ENCODE measurements around the gene PIGT.

PIGT gene

DNA sequence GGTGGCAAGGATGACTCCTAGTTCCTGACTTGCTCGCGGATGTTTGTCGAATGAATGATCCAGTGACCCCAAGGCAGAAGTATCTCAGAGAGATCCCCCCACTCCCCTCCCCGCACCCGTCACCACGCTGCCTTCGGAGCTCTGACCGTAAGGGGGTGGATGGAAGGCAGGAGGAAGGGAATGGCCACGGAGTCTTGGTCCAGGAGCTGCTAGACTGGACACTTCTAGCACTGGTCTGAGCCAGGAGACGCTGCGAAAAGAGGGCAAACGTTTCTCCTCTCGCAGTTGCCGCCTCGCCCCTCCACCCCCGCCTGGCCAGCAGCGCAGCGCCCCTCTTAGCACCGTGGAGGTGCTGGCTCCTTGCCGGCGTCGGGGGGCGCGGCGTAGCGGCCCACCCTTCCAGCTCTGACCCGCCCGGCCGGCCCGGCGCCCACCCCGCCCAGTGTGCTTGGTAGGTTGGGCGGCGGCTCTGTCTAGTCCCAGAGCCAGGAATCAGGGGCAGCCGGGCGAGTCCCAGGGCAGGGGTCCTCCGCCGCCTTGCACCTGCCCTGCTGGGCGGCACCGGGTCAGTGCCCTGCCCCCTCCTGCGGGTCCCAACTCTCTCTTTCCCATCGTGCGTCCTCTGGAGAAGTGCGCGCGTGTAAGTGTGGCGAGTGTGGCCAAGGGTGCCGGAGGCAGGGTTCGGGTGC, 10.2 kb upstream of the PIGT start:
- Histone ChIP-seq H3K9ac (ENCODE audit: low read depth, low read length) (peak overlapping the region; percentile 90), H3K4me1 (ENCODE audit: control insufficient read depth, insufficient read depth, low read length) (no peaks in the 10 kb centered on the region)

DNA sequence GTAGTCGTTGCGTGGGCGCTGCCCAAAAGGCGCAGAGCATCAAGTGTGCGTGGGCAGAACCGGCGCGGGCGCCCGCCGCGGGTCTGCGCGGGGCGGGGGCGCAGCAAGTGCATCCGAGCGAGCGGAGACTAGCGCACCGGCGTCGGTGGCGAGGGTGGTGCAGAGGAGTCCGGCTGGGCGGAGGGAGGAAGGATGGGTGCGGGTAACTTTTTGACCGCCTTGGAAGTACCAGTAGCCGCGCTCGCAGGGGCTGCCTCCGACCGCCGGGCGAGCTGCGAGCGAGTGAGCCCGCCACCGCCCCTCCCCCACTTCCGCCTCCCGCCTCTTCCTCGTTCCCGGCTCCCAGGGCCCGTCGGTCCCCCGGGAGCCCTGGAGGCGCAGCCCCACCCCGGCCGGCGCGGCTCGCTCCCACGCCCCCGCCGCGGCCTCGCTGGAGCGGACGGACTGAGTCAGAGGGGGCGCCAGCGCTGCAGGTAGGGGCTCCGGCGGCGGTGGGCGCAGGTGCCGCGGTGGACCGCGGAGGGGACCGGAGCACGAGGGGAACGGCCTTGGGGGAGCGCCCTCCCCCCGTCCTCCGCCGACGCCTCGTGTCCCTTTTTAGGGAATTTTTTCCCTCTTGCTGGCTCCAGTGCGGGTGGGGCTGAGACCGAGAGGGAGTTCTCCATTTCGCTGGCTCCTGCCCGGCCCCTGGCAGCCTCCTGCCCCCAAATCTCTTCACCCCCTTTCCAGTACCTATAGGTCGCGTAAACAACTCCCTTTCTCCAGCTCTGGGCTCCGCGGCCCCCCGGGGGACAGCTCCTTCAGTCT, 9.5 kb upstream of the PIGT start:
- peaks cover 4% of the 10 kb centered on the region for H3K9me3 ChIP-seq (ENCODE audit: control insufficient read depth, insufficient read depth, low read length)
- H3K4me1 ChIP-seq (ENCODE audit: control insufficient read depth, insufficient read depth, low read length) = no peaks in the 10 kb centered on the region
- H3K27me3 ChIP-seq (ENCODE audit: control insufficient read depth, insufficient read depth, low read length) = peaks cover 24% of the 10 kb centered on the region

More for the DNA sequence above, 10.2 kb upstream of the PIGT start:
- Histone ChIP-seq H3K4me3 (ENCODE audit: low read depth, low read length) (peak overlapping the region; percentile 83), H3K27me3 (ENCODE audit: control insufficient read depth, insufficient read depth, low read length) (peaks cover 24% of the 10 kb centered on the region), H3K9me3 (ENCODE audit: control insufficient read depth, insufficient read depth, low read length) (peaks cover 4% of the 10 kb centered on the region), H3K36me3 (ENCODE audit: control insufficient read depth, insufficient read depth, low read length) (peaks cover 3% of the 10 kb centered on the region)

DNA sequence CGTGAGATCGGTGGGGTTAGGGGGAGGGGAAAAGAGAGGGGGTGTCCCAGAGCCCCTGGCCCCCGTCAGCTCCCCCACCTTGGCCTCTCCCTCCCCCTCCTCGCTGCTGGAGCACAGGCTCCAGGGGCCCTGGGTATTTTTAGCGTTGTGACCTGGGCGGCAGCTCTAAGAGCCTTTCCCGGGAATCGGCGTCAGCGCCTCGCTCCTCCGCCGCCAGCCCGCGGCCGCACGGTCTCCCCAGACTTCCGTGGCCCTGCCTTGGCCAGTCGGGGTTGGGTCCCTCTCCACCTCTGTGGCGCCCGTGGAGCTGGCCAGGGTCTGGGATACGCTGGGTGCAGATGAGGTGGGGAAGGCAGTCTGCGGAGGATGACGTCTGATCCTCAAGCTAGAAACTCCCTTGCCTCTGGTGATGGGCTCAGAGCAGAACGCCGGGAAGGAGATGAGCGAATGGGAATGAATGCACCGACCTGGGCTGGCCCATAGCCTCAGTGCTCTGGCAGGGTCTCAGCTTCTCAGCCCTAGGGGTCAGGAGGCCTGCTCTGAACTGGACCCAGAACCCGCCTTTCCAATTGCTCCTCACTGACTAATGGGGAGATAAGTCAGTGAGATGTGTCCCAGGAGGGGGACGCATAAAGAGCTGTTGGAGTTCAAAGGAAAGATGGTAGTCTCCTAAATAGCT, 8.7 kb upstream of the PIGT start:
- peaks cover 3% of the 10 kb centered on the region for H3K36me3 ChIP-seq (ENCODE audit: control insufficient read depth, insufficient read depth, low read length)
- peak overlapping the region; percentile 90 for H3K9ac ChIP-seq (ENCODE audit: low read depth, low read length)
- H3K9me3 ChIP-seq (ENCODE audit: control insufficient read depth, insufficient read depth, low read length) = no peaks in the 10 kb centered on the region
- peak overlapping the region; percentile 83 for H3K4me3 ChIP-seq (ENCODE audit: low read depth, low read length)
- H3K27me3 ChIP-seq (ENCODE audit: control insufficient read depth, insufficient read depth, low read length) = peaks cover 24% of the 10 kb centered on the region
- H3K4me1 ChIP-seq (ENCODE audit: control insufficient read depth, insufficient read depth, low read length) = no peaks in the 10 kb centered on the region

More for the DNA sequence above, 9.5 kb upstream of the PIGT start:
- Histone ChIP-seq H3K36me3 (ENCODE audit: control insufficient read depth, insufficient read depth, low read length) (peaks cover 3% of the 10 kb centered on the region), H3K9ac (ENCODE audit: low read depth, low read length) (peak overlapping the region; percentile 90), H3K4me3 (ENCODE audit: low read depth, low read length) (peak overlapping the region; percentile 83)

DNA sequence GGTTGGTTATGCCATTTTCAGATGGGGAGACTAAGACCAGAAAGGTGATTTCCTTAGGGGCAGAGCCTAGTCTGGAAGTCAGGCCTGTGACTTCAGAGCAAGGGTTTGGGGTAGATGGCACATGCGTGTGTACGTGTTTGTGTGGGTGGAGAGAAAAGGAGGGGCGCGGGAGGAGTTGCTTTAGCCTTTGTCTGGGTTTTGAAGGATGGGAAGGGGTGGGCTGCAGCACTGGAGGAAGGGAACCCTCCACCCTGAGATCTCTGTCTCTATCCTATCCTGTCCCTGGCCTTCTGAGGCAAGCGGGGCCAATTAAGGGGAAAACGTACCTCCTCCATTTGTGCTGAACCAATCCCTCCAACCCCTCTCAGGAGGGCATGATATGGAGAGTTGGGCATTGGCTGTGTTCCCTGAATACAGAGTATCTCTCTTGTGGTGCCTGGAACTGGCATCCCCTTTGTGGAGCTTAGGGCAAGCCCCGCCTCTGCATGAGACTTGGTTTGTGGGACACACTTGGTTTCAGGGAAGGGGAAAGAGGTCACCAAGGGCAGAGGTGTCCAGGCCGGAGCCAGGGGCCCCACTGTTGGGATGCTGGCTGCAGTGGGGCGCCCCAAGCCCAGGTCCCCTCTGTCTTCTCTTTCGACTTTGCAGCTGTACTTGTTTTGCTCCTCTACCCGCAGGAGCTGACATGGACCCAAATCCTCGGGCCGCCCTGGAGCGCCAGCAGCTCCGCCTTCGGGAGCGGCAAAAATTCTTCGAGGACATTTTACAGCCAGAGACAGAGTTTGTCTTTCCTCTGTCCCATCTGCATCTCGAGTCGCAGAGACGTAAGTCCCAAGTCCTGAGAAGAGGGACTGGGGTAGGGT, 7.9 kb upstream of the PIGT start, which contains the start of gene DBNDD2:
TSS of gene DBNDD2 (plus strand) at position 507 of the 863 bp plus-strand sequence. CDS start at position 686, 179 bp downstream.
- Histone ChIP-seq H3K4me1 (ENCODE audit: control insufficient read depth, insufficient read depth, low read length) (no peaks in the 10 kb centered on the region), H3K36me3 (ENCODE audit: control insufficient read depth, insufficient read depth, low read length) (peaks cover 3% of the 10 kb centered on the region), H3K9me3 (ENCODE audit: control insufficient read depth, insufficient read depth, low read length) (no peaks in the 10 kb centered on the region), H3K4me3 (ENCODE audit: low read depth, low read length) (peak within 1 kb of the TSS; percentile 83), H3K27me3 (ENCODE audit: control insufficient read depth, insufficient read depth, low read length) (peaks cover 23% of the 10 kb centered on the region), H3K9ac (ENCODE audit: low read depth, low read length) (peak within 1 kb of the TSS; percentile 90)

DNA sequence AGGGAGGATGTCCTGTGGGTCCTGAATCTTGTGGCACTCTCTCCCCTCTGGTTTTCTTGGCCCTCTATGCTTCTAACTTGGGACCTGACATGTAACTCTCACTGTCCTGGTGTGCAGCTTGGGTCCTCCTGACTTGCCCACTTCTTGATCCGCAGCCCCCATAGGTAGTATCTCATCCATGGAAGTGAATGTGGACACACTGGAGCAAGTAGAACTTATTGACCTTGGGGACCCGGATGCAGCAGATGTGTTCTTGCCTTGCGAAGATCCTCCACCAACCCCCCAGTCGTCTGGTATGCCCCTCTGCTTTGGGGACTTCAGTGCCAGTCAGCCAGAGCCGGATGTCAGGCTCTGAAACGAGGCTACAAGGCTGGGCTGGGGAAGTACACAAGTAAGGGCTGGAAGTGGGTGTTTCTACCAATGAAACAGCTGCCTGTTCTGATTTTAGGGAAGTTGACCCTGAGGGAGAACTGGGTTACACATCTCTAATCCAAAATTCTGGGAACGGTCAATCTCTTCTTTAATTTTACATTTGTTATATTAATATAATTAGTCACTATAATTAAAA, 7.2 kb upstream of the PIGT start:
- Histone ChIP-seq H3K4me1 (ENCODE audit: control insufficient read depth, insufficient read depth, low read length) (no peaks in the 10 kb centered on the region), H3K9me3 (ENCODE audit: control insufficient read depth, insufficient read depth, low read length) (no peaks in the 10 kb centered on the region), H3K27me3 (ENCODE audit: control insufficient read depth, insufficient read depth, low read length) (peaks cover 21% of the 10 kb centered on the region), H3K4me3 (ENCODE audit: low read depth, low read length) (no peak overlapping the region), H3K9ac (ENCODE audit: low read depth, low read length) (no peak overlapping the region), H3K36me3 (ENCODE audit: control insufficient read depth, insufficient read depth, low read length) (peaks cover 3% of the 10 kb centered on the region)

DNA sequence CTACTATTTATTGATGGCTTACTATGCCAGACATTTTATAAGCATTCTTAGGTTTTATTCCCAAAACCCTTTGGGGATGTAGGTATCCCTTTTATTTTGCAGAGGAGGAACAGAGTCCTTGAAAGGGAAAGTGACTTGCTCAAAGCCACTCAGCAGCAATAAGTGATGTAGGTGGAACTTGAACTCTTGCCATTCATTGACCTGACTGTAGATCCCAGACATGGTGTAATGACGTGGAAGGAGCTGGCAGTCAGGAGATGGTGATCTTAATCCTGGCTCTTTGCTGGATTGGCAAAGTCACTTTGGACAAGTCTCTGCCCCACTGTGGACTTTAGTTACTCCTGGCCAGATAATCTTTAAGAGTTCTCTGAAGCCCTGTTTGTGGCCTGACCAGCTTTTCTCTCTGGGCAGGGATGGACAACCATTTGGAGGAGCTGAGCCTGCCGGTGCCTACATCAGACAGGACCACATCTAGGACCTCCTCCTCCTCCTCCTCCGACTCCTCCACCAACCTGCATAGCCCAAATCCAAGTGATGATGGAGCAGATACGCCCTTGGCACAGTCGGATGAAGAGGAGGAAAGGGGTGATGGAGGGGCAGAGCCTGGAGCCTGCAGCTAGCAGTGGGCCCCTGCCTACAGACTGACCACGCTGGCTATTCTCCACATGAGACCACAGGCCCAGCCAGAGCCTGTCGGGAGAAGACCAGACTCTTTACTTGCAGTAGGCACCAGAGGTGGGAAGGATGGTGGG, 6.2 kb upstream of the PIGT start:
- H3K9ac ChIP-seq (ENCODE audit: low read depth, low read length) = no peak overlapping the region
- H3K9me3 ChIP-seq (ENCODE audit: control insufficient read depth, insufficient read depth, low read length) = no peaks in the 10 kb centered on the region
- H3K4me1 ChIP-seq (ENCODE audit: control insufficient read depth, insufficient read depth, low read length) = no peaks in the 10 kb centered on the region
- no peak overlapping the region for H3K4me3 ChIP-seq (ENCODE audit: low read depth, low read length)
- H3K36me3 ChIP-seq (ENCODE audit: control insufficient read depth, insufficient read depth, low read length) = peaks cover 3% of the 10 kb centered on the region
- peaks cover 11% of the 10 kb centered on the region for H3K27me3 ChIP-seq (ENCODE audit: control insufficient read depth, insufficient read depth, low read length)

DNA sequence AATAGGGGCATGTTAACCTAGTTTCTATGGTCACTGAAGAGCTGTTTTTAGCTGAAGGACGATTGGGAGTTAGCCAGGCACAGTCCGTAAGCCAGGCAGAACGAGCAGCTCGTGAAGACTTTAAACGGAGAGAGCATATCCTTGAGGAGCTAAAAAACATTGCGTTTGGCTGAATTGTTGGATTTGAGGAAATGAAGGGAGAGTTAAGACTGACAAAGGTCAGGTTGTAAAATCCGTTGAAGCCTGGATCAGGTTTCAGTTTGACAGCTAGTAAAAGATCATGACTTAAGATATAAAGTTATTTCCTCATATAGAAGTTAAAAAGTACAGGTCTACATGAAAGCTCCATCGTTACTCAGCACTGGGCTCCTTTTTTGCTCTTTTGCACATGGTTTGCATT, 5.1 kb upstream of the PIGT start:
- no peak overlapping the region for H3K4me3 ChIP-seq (ENCODE audit: low read depth, low read length)
- H3K9ac ChIP-seq (ENCODE audit: low read depth, low read length) = no peak overlapping the region
- peaks cover 3% of the 10 kb centered on the region for H3K36me3 ChIP-seq (ENCODE audit: control insufficient read depth, insufficient read depth, low read length)
- H3K27me3 ChIP-seq (ENCODE audit: control insufficient read depth, insufficient read depth, low read length) = peaks cover 4% of the 10 kb centered on the region
- no peaks in the 10 kb centered on the region for H3K9me3 ChIP-seq (ENCODE audit: control insufficient read depth, insufficient read depth, low read length)
- H3K4me1 ChIP-seq (ENCODE audit: control insufficient read depth, insufficient read depth, low read length) = peaks cover 4% of the 10 kb centered on the region

DNA sequence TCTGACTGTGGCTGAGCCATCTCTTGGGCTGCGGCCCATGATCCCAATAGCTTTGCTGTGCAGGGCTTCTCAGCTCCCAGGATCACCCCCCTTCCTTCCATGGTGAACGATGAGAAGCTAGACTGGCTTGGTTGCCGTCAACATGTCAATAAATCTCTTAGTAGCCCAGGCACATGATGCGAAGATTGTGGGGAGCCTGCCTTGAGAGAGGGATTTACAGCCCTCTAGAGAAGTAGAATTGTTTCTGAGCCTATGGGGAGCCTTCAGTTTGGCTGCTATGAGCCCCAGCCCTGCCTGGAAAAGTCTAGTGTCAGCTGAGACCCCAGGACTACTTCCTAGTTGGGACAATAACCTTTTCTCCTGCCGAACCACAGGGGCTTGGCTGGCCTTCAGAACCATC, 3.3 kb upstream of the PIGT start:
- Histone ChIP-seq H3K4me1 (ENCODE audit: control insufficient read depth, insufficient read depth, low read length) (peaks cover 6% of the 10 kb centered on the region), H3K9me3 (ENCODE audit: control insufficient read depth, insufficient read depth, low read length) (no peaks in the 10 kb centered on the region), H3K36me3 (ENCODE audit: control insufficient read depth, insufficient read depth, low read length) (peaks cover 3% of the 10 kb centered on the region), H3K9ac (ENCODE audit: low read depth, low read length) (no peak overlapping the region), H3K27me3 (ENCODE audit: control insufficient read depth, insufficient read depth, low read length) (no peaks in the 10 kb centered on the region), H3K4me3 (ENCODE audit: low read depth, low read length) (no peak overlapping the region)

DNA sequence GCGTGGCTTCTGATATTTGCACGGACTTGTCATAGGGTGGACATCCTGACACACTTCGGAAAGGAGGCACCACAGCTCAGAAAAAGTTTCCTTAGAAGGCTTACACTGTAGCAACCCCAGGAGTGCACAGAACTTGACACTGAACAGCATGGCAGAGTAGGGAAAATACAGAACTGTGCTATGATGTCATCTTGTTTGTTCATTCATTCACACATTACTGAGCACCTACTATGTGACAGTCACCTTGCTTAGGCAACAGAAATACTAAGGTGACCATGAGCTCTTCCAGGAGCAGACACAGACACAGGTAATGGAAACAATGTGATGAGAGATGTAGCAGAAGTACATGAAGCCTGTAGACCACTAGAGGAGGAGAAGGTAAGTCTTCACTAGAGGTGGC, 2.5 kb upstream of the PIGT start:
- no peak overlapping the region for H3K9ac ChIP-seq (ENCODE audit: low read depth, low read length)
- H3K4me1 ChIP-seq (ENCODE audit: control insufficient read depth, insufficient read depth, low read length) = peaks cover 6% of the 10 kb centered on the region
- no peaks in the 10 kb centered on the region for H3K9me3 ChIP-seq (ENCODE audit: control insufficient read depth, insufficient read depth, low read length)
- no peak overlapping the region for H3K4me3 ChIP-seq (ENCODE audit: low read depth, low read length)
- no peaks in the 10 kb centered on the region for H3K27me3 ChIP-seq (ENCODE audit: control insufficient read depth, insufficient read depth, low read length)
- H3K36me3 ChIP-seq (ENCODE audit: control insufficient read depth, insufficient read depth, low read length) = peaks cover 3% of the 10 kb centered on the region

DNA sequence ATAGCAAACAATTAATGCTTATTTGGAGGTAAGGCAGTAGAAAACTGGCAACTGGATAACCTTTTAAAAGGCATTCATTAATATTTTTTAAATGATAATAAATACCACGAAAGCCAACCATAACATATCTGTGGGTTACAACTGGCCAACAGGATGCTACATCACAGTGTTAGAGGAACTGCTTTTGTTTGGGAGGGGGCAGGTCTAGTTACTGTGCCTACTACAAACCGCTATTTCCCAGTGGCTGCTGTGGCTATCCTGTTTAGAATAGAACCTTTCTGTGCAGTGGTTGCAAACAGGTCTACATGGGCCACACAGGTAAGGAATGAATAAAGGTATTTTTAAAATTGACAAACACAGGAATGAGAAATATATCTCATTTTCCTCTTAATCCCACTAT, 976 bp downstream of the PIGT start:
- H3K27me3 ChIP-seq (ENCODE audit: control insufficient read depth, insufficient read depth, low read length) = no peaks in the 10 kb centered on the region
- no peak overlapping the region for H3K9ac ChIP-seq (ENCODE audit: low read depth, low read length)
- H3K4me1 ChIP-seq (ENCODE audit: control insufficient read depth, insufficient read depth, low read length) = peaks cover 6% of the 10 kb centered on the region
- no peaks in the 10 kb centered on the region for H3K9me3 ChIP-seq (ENCODE audit: control insufficient read depth, insufficient read depth, low read length)
- H3K4me3 ChIP-seq (ENCODE audit: low read depth, low read length) = peak overlapping the region; percentile 94
- peaks cover 27% of the 10 kb centered on the region for H3K36me3 ChIP-seq (ENCODE audit: control insufficient read depth, insufficient read depth, low read length)
